Activated naive CD8-positive, alpha-beta T cell treated with anti-CD3 and anti-CD28 coated beads, Interleukin-2, amount 50 U/mL, for 16 hours (primary cell): ENCODE results near the gene ARHGAP20.
"Not testable (repeated sequence)": the region's sequence is repeated elsewhere in the genome, so short reads cannot be mapped to it uniquely, and the experiment has no call there.

Experiments
- DNase-seq: peaks from one replicate; pipeline ENCODE4 v3.0.0-alpha.2; 2020; ENCODE audit warnings: low read depth, low spot score

ARHGAP20 gene

GRCh38 chr11:110720431-110721275, 8.4 kb upstream of the ARHGAP20 start:
- DNase-seq = no peak

DNA sequence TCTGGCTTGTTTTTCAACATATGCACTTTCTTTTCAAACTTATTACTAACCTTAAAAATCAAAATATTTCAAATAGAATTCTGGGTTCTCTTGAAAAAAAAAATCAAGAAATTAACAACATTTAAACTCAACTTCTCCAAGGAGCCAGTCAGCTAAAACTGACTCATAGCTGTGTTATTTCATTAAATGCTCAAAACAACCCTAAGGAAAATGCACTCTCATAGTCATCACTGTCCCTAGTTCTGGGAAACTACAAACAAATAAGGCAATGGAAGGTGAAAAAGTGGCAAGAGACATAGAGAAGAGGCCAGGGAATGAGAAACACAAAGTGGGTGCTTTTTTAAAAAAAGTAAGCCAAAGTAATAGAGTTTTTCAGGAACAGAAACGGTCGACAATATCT, 4.1 kb upstream of the ARHGAP20 start:
- DNase-seq = no peak

DNA sequence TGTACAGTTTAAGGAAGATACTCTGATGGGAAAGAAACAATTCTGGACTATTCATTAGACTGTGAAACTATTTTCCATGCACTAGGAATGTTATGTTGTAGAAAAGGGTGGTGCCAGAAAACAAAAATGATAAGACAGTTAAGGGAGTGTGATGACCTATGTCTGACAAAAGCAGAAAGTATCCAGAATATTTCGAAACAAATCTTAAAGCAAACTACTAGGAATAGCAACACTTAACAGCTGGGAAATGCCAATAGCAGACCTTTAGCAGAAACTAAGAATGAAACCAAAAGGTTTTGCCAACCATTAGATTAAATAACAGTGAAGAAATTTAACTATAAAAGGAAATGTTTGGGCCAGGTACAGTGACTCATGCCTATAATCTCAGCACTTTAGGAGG, 3.3 kb upstream of the ARHGAP20 start:
- no peak for DNase-seq

- DNase-seq = no peak
Observed at GRCh38 chr11:110713449-110713776, 1.2 kb upstream of the ARHGAP20 start.

GRCh38 chr11:110712659-110713448, 617 bp upstream of the ARHGAP20 start:
- no peak for DNase-seq

- DNase-seq = no peak
Observed at GRCh38 chr11:110711448-110711775, 825 bp downstream of the ARHGAP20 start.

- DNase-seq = no peak
Observed at GRCh38 chr11:110710628-110711381, 1.4 kb downstream of the ARHGAP20 start.

GRCh38 chr11:110704210-110704864, 7.9 kb downstream of the ARHGAP20 start:
- no peak for DNase-seq

DNA sequence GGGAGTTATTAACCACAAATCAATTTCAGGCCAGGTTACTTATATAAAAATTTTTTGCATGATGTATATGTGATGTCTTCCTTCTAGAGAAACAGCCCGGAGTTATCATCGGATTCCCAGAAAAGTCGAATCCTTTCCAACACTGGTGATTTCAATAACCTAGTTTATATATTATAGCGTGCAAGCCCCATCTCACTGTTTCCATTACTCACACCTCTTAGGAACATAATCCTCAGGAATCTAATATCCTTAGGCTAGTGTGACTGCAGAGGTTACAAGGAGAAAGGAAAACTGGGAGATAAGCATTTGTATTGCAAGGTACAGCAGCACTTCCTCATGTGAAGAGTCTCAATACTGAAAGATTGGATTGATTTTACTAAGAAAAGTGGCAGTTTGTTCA, 20.3 kb downstream of the ARHGAP20 start:
- no peak for DNase-seq

- no peak for DNase-seq
Observed at GRCh38 chr11:110689306-110689705, 22.9 kb downstream of the ARHGAP20 start.

- DNase-seq = no peak
Observed at GRCh38 chr11:110679323-110679975, 32.8 kb downstream of the ARHGAP20 start.

GRCh38 chr11:110675548-110675947, 36.7 kb downstream of the ARHGAP20 start:
- DNase-seq = no peak

DNA sequence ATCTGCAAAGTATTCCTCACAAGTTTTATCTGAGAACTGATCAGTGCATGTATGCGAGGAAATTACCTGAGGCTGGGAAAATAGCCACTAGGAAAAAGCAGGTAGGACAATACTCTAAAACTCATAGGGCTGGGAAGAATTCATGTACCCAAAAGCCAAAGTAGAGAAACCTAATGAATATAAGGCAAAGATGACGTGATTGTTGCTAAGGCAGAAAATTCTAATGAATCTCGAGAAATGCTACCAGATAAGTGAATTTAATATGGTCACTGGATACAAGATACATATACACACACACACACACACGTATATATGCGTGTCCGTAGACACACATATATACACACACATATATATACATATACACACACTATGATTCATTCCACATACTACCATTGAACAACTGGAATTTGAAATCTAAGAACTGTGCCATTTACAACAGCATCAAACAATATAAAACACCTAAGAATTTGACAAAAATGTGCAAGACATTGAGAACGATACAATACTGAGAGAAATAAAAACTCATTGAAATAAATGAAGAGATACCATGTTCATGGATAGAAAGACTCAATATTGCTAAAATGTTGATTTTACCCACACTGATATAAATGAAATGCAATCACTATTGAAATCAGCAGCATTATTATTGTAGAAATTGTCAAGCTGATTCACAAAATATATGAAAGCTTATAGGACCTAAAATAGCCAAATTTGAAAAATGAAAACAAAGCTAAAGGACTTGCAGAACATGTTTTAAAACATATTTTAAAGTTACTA, 46.4 kb downstream of the ARHGAP20 start:
- no peak for DNase-seq

GRCh38 chr11:110655967-110656366, 56.3 kb downstream of the ARHGAP20 start:
- no peak for DNase-seq

GRCh38 chr11:110654456-110654855, 57.8 kb downstream of the ARHGAP20 start:
- no peak for DNase-seq

GRCh38 chr11:110645253-110645652, 67.0 kb downstream of the ARHGAP20 start:
- DNase-seq = no peak

- no peak for DNase-seq
Observed at GRCh38 chr11:110634370-110634769, 77.9 kb downstream of the ARHGAP20 start.

GRCh38 chr11:110631551-110631950, 80.7 kb downstream of the ARHGAP20 start:
- DNase-seq = no peak

GRCh38 chr11:110629594-110629993, 82.6 kb downstream of the ARHGAP20 start:
- no peak for DNase-seq

- no peak for DNase-seq
Observed at GRCh38 chr11:110621826-110622225, 90.4 kb downstream of the ARHGAP20 start.

DNA sequence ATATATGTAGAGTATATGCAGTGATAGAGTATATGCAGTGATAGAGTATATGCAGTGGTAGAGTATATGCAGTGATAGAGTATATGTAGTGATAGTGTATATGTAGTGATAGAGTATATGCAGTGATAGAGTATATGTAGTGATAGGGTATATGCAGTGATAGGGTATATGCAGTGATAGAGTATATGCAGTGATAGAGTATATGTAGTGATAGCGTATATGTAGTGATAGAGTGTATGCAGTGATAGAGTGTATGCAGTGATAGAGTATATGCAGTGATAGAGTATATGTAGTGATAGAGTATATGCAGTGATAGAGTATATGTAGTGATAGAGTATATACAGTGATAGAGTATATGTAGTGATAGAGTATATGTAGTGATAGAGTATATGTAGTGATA, 92.9 kb downstream of the ARHGAP20 start:
- DNase-seq = not testable (repeated sequence)
